DOHH2 (cell line): ENCODE data around the gene PML.

Experiments
- EZH2phosphoT487 ChIP-seq: fragments of 200-600 bp; sonication (generic); IDR thresholded peaks from 2 replicates; pipeline ENCODE4 v1.6.1; 2017; ENCODE audit warnings: borderline replicate concordance, mild to moderate bottlenecking, antibody characterized with exemption, low read length, moderate library complexity, mixed read lengths
- TF ChIP-seq, protein P1 (sequence below): fragments of 200-600 bp; sonication (generic); IDR thresholded peaks from one replicate; pipeline ENCODE4 v1.5.1; 2014; ENCODE audit warnings: antibody characterized with exemption, mild to moderate bottlenecking, low read depth, low read length; ENCODE audit not compliant: poor library complexity, severe bottlenecking

DNA sequence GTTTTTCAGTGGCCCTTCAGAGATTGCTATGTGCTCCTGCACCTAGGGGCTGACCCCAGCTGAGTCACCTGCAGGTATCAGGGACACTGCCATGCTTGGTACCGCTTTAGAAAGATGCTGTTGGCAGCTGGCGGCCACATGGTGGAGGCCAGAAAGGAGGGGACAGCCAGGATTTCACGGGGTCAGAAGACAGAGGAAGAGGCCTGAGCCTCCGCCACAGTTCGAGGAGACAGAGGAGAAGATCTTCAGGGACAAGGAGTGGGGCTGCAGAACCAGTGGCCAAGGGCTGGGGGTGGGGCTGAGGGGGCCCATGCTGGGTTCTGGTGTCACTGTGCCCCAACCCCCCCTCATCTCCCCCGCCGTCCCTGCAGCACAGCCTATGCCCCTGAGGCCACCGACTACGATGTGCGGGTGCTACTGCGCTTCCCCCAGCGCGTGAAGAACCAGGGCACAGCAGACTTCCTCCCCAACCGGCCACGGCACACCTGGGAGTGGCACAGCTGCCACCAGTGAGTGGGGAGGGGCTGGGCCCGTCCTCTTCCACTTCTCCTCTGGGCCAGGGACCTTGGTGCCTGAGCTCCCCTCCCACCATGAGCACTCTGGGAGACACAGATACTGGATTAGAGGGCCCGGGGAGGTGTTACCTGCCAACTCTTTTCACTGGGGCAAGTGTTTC lies 48.3 kb upstream of the PML start:
- TF ChIP-seq, protein P1, sequence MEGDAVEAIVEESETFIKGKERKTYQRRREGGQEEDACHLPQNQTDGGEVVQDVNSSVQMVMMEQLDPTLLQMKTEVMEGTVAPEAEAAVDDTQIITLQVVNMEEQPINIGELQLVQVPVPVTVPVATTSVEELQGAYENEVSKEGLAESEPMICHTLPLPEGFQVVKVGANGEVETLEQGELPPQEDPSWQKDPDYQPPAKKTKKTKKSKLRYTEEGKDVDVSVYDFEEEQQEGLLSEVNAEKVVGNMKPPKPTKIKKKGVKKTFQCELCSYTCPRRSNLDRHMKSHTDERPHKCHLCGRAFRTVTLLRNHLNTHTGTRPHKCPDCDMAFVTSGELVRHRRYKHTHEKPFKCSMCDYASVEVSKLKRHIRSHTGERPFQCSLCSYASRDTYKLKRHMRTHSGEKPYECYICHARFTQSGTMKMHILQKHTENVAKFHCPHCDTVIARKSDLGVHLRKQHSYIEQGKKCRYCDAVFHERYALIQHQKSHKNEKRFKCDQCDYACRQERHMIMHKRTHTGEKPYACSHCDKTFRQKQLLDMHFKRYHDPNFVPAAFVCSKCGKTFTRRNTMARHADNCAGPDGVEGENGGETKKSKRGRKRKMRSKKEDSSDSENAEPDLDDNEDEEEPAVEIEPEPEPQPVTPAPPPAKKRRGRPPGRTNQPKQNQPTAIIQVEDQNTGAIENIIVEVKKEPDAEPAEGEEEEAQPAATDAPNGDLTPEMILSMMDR, result no peak
- TF ChIP-seq EZH2phosphoT487, result no peak
